WERI-Rb-1 (cell line): ENCODE data around the gene METTL5.

Source experiments
- DNase-seq: peaks from one replicate; pipeline ENCODE4 v3.0.0-alpha.2; 2020
- H3K27ac ChIP-seq: fragments of 250-450 bp; sonication (Bioruptor Pico); 2 replicates; pipeline ENCODE4 v1.5.1; 2020; ENCODE audit warnings: mild to moderate bottlenecking, moderate library complexity
- H3K27me3 ChIP-seq: fragments of 250-450 bp; sonication (Bioruptor Pico); 2 replicates; pipeline ENCODE4 v1.5.1; 2021; ENCODE audit warnings: mild to moderate bottlenecking, low read depth, moderate library complexity; ENCODE audit not compliant: insufficient read depth, severe bottlenecking
- H3K36me3 ChIP-seq: fragments of 250-450 bp; sonication (Bioruptor Pico); 2 replicates; pipeline ENCODE4 v1.5.1; 2020; ENCODE audit warnings: mild to moderate bottlenecking, moderate library complexity
- H3K4me3 ChIP-seq: 2 replicates; pipeline ENCODE4 v1.5.1; 2011; ENCODE audit warnings: low read depth, mild to moderate bottlenecking, control low read depth, low read length
- H3K9me3 ChIP-seq: fragments of 250-450 bp; sonication (Bioruptor Pico); 2 replicates; pipeline ENCODE4 v1.5.1; 2021; ENCODE audit warnings: mild to moderate bottlenecking, moderate library complexity; ENCODE audit not compliant: severe bottlenecking
- TF ChIP-seq, protein P1 (sequence below): IDR thresholded peaks from 2 replicates; pipeline ENCODE4 v1.5.1; 2011; ENCODE audit warnings: low read depth, mild to moderate bottlenecking, control low read depth, inconsistent platforms, low read length

METTL5 gene

DNA sequence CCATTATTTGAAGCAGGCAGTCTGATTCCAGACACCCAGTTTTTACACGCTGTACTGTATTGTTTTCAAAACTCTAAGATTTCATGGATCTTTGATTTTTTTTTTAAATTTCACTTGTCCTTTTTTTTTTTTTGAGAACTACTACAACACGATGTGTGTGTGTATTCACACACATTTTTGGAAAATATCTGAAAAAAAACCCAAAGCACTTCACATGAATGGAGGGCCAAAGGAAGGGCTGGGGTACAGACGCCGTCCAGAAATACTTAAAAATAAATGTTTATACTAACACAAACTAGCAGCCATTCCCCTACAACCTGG, 26.3 kb downstream of the METTL5 start:
- Histone ChIP-seq H3K36me3 (peaks cover 25% of the 10 kb centered on the region), H3K27me3 (no peaks in the 10 kb centered on the region), H3K4me3 (peak overlapping the region; percentile 56), H3K9me3 (no peaks in the 10 kb centered on the region), H3K27ac (peak overlapping the region; percentile 82)
- DNase-seq: no peak
- TF ChIP-seq, protein P1, sequence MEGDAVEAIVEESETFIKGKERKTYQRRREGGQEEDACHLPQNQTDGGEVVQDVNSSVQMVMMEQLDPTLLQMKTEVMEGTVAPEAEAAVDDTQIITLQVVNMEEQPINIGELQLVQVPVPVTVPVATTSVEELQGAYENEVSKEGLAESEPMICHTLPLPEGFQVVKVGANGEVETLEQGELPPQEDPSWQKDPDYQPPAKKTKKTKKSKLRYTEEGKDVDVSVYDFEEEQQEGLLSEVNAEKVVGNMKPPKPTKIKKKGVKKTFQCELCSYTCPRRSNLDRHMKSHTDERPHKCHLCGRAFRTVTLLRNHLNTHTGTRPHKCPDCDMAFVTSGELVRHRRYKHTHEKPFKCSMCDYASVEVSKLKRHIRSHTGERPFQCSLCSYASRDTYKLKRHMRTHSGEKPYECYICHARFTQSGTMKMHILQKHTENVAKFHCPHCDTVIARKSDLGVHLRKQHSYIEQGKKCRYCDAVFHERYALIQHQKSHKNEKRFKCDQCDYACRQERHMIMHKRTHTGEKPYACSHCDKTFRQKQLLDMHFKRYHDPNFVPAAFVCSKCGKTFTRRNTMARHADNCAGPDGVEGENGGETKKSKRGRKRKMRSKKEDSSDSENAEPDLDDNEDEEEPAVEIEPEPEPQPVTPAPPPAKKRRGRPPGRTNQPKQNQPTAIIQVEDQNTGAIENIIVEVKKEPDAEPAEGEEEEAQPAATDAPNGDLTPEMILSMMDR: no peak

DNA sequence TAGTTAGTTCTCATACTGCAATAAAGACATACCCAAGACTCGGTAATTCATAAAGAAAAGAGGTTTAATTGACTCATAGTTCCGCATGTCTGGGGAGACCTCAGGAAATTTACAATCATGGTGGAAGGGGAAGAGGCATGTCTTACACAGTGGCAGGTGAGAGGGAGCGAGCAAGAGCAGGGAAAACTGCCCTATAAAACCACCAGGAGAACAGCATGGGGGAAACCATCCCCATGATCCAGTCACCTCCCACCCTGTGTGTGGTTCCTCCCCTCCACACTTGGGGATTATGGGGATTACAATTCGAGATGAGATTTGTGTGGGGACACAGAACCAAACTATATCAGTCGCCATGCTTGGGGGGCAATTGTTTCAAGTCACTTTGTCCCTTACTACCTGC, 27.1 kb downstream of the METTL5 start:
- Histone ChIP-seq H3K27me3 (no peaks in the 10 kb centered on the region), H3K4me3 (no peak overlapping the region), H3K36me3 (peaks cover 18% of the 10 kb centered on the region), H3K27ac (no peak overlapping the region), H3K9me3 (no peaks in the 10 kb centered on the region)
- no peak for DNase-seq
- TF ChIP-seq, protein P1: no peak

DNA sequence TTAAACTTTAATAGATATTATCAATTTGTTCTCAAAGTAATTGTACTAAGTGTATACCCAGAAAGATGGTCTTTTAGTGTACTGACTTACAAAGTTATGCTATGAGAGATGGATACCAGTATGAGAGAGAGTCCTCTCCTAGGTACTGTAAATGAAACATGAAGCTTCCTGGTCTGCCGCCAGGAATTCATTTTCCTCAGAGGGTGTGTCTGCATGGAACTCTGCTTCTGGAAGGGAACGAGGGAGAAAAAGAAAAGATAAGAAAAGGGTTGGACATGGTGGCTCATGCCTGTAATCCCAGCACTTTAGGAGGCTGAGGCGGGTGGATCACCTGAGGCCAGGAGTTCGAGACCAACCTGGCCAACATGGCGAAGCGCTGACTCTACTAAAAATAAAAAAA, 28.3 kb downstream of the METTL5 start:
- Histone ChIP-seq H3K27me3 (no peaks in the 10 kb centered on the region), H3K4me3 (no peak overlapping the region), H3K27ac (no peak overlapping the region), H3K36me3 (peaks cover 6% of the 10 kb centered on the region), H3K9me3 (no peaks in the 10 kb centered on the region)
- no peak for DNase-seq
- TF ChIP-seq, protein P1: no peak

DNA sequence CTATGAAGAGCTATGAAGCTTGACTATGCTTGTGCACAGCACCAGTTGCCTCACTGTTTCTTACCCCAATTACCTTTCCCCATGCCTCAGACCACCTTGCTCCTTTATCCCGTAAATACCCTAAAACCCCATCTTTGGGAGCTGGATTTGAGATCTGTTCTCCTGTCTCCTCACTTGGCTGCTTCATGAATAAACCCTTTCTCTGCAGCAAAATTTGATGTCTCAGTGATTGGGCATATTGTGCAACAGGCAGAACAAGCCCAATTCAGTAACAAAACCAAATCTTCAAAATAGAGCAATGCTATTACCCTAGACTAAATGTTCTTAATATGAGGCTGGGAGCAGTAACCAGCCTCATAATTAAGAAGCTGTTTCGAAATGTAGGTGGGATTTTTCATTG, 29.5 kb downstream of the METTL5 start:
- no peak overlapping the region for H3K27ac ChIP-seq
- H3K9me3 ChIP-seq: no peaks in the 10 kb centered on the region
- H3K4me3 ChIP-seq: no peak overlapping the region
- H3K36me3 ChIP-seq: no peaks in the 10 kb centered on the region
- H3K27me3 ChIP-seq: no peaks in the 10 kb centered on the region
- TF ChIP-seq, protein P1: no peak
- DNase-seq: no peak

DNA sequence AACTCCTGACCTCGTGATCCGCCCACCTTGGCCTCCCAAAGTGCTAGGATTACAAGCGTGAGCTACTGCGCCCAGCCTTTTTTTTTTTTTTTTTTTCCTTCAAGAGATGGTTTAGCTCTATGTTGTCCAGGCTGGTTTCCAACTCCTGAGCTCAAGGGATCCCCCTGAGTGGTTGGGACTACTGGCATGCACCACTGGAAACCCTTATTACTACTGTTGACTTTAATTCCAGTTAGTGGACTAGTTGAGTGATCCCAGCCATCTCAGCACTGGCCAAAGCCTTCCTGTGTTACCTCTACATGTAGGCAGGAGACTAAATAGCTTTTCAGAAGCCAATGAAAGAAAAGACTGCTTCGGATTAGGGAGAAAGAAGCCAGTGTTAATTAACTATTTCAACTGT, 34.1 kb downstream of the METTL5 start:
- no peaks in the 10 kb centered on the region for H3K27me3 ChIP-seq
- no peak overlapping the region for H3K4me3 ChIP-seq
- no peak for DNase-seq
- H3K36me3 ChIP-seq: no peaks in the 10 kb centered on the region
- TF ChIP-seq, protein P1: no peak
- no peak overlapping the region for H3K27ac ChIP-seq
- no peaks in the 10 kb centered on the region for H3K9me3 ChIP-seq

DNA sequence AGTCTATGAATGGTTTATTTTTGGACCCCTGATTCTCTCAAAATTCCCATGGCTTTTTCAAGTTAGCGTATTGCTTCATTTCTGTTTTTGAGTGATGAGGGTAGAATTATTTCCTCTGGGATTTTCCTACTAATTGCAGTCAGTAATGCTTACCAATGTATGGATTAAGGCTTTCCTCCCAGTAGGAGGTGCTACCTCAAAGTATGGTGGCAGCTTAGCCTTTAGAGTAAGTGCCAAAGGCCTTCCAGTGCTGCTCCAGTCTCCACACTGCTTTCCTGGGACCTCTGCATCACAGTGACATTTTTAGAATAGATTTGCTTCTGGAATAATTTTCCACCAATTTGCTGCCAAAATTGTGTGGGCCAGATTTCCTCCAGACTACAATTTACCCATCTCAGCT, 42.2 kb downstream of the METTL5 start:
- no peak overlapping the region for H3K27ac ChIP-seq

More for the DNA sequence above, 42.2 kb downstream of the METTL5 start:
- Histone ChIP-seq H3K27me3 (no peaks in the 10 kb centered on the region), H3K4me3 (no peak overlapping the region), H3K36me3 (no peaks in the 10 kb centered on the region), H3K9me3 (no peaks in the 10 kb centered on the region)
- TF ChIP-seq, protein P1: 0 out of 2 replicates have a peak, but pooled peaks have one; percentile 10
- DNase-seq: no peak
